ENCODE results near the gene POLR3E. TPM values are rescaled to one million over a fixed set of nuclear protein-coding genes. Genes with fewer than 3 reads are reported as not detected.

Gene POLR3E
- total RNA-seq, 1 experiment from 2014 or later = 103 TPM

DNA sequence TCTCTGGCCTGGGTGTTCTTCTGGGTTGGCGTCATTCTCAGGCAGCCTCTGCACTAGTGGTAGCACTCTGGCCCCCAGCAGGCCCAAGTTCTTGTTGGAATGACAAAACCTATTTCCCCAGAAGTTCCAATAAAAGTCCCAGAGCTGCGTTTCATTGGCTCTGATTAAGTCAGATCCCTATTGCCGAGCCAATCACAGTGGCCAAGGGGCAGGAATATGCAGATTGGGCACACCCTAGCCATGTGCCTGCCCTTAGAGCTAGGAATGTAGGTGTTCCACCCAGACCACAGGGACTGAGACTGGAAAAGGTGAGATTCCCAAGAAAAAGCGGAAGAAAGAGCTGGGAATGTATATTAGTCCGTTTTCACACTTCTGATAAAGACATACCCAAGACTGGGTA lies 44.9 kb upstream of the POLR3E start:
- DNase-seq = no peak
- no peaks in the 10 kb centered on the region for H3K27me3 ChIP-seq (ENCODE audit: insufficient read depth, low read length)
- H3K9me3 ChIP-seq (ENCODE audit: control insufficient read depth, low read depth, low read length) = no peaks in the 10 kb centered on the region
- no peak overlapping the region for H4K91ac ChIP-seq (ENCODE audit: insufficient read length, low read depth, low read length)
- H4K20me1 ChIP-seq (ENCODE audit: control insufficient read depth, insufficient read depth, insufficient read length) = no peaks in the 10 kb centered on the region
- Mint-ChIP-seq H3K36me3 (ENCODE audit: insufficient read depth in 1 of 3, low read depth in 3 of 3) (peaks cover 43 to 67% (median 44%) of the 10 kb centered on the region in 3 experiments), H3K4me3 (no peak overlapping the region), H3K27ac (no peak overlapping the region), H3K27me3 (ENCODE audit: low read depth) (no peaks in the 10 kb centered on the region), H3K9me3 (peaks cover 4 to 7% of the 10 kb centered on the region in 2 experiments; a peak in 3 of 5 replicates), H3K4me1 (0 out of 4 replicates have a peak, but pooled peaks cover 0 to 3% of the 10 kb centered on the region in 2 experiments)
- H2AFZ ChIP-seq (ENCODE audit: low read length) = no peak overlapping the region
- H4K8ac ChIP-seq (replicated peaks; ENCODE audit: insufficient read length, low read depth, low read length) = no peak overlapping the region
- H3K27ac ChIP-seq (ENCODE audit: insufficient read length, low read depth, low read length) = no peak overlapping the region
- no peaks in the 10 kb centered on the region for H3K79me2 ChIP-seq (ENCODE audit: insufficient read depth, low read length)
- H3K14ac ChIP-seq (ENCODE audit: insufficient read depth, low read length) = no peak overlapping the region
- no peak overlapping the region for H2AK5ac ChIP-seq (ENCODE audit: insufficient read length, low read length)
- no peak overlapping the region for H2BK5ac ChIP-seq (ENCODE audit: insufficient read length, low read length)
- no peaks in the 10 kb centered on the region for H3K79me1 ChIP-seq (ENCODE audit: insufficient read depth, low read depth, low read length, poor library complexity, severe bottlenecking)
- H3K23me2 ChIP-seq (ENCODE audit: insufficient read length, low read depth, low read length, poor library complexity, severe bottlenecking) = no peaks in the 10 kb centered on the region
- no peak overlapping the region for H2BK15ac ChIP-seq (ENCODE audit: low read depth, low read length)
- no peak overlapping the region for H2BK20ac ChIP-seq (ENCODE audit: low read depth, low read length, poor library complexity, severe bottlenecking)
- no peak overlapping the region for H3K18ac ChIP-seq (ENCODE audit: insufficient read length, low read depth, low read length)
- no peak overlapping the region for H3K56ac ChIP-seq (ENCODE audit: insufficient read length, low read depth, low read length)
- WGBS (ENCODE audit: extremely low coverage, insufficient read length, low lambda C conversion rate) = no CpG with 5 or more reads among the region's 5 CpGs
- H3K4ac ChIP-seq (ENCODE audit: low read depth, low read length) = no peak overlapping the region
- no peak overlapping the region for H3K4me2 ChIP-seq (ENCODE audit: insufficient read depth, insufficient read length, low read length)
- no peak overlapping the region for H3K23ac ChIP-seq (ENCODE audit: insufficient read length, low read depth, low read length)
- no peak overlapping the region for H3T11ph ChIP-seq (ENCODE audit: low read length)
- no peaks in the 10 kb centered on the region for H3K4me1 ChIP-seq (ENCODE audit: insufficient read depth, low read length)
- H3K9ac ChIP-seq (ENCODE audit: extremely low read depth, insufficient read length, low read length) = no peak overlapping the region
- TF ChIP-seq, protein P1, sequence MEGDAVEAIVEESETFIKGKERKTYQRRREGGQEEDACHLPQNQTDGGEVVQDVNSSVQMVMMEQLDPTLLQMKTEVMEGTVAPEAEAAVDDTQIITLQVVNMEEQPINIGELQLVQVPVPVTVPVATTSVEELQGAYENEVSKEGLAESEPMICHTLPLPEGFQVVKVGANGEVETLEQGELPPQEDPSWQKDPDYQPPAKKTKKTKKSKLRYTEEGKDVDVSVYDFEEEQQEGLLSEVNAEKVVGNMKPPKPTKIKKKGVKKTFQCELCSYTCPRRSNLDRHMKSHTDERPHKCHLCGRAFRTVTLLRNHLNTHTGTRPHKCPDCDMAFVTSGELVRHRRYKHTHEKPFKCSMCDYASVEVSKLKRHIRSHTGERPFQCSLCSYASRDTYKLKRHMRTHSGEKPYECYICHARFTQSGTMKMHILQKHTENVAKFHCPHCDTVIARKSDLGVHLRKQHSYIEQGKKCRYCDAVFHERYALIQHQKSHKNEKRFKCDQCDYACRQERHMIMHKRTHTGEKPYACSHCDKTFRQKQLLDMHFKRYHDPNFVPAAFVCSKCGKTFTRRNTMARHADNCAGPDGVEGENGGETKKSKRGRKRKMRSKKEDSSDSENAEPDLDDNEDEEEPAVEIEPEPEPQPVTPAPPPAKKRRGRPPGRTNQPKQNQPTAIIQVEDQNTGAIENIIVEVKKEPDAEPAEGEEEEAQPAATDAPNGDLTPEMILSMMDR (conservative IDR thresholded peaks at IDR 0.05) = no peak
- H2BK120ac ChIP-seq (ENCODE audit: low read depth, low read length, poor library complexity, severe bottlenecking) = no peak overlapping the region
- H2BK12ac ChIP-seq (ENCODE audit: insufficient read length, low read depth, low read length) = no peak overlapping the region
- no peak overlapping the region for H4K5ac ChIP-seq (ENCODE audit: insufficient read length, low read depth, low read length)
